ENCODE data around the gene UNCX.
"Not testable (repeated sequence)": the region's sequence is repeated elsewhere in the genome, so short reads cannot be mapped to it uniquely, and the experiment has no call there.

UNCX gene

GRCh38 chr7:1196950-1197349 lies 35.7 kb upstream of the UNCX start:
- no peak overlapping the region for H3K4me3 ChIP-seq (ENCODE audit: control insufficient read depth, low read depth, low read length)
- no peak for DNase-seq (ENCODE audit: low read depth)
- no peak for TF ChIP-seq CTCF (IDR thresholded peaks at IDR 0.05; ENCODE audit: control insufficient read depth, insufficient read depth, low read depth, low read length, missing control alignments)

- DNase-seq (ENCODE audit: low read depth), result peak; percentile 73
- TF ChIP-seq CTCF (IDR thresholded peaks at IDR 0.05; ENCODE audit: control insufficient read depth, insufficient read depth, low read depth, low read length, missing control alignments), result no peak
Observed at GRCh38 chr7:1197997-1198625, 34.6 kb upstream of the UNCX start.

GRCh38 chr7:1200045-1200444 lies 32.6 kb upstream of the UNCX start:
- H3K4me3 ChIP-seq (ENCODE audit: control insufficient read depth, low read depth, low read length), result no peak overlapping the region
- DNase-seq (ENCODE audit: low read depth), result no peak
- TF ChIP-seq CTCF (IDR thresholded peaks at IDR 0.05; ENCODE audit: control insufficient read depth, insufficient read depth, low read depth, low read length, missing control alignments), result no peak

More at GRCh38 chr7:1197997-1198625, 34.6 kb upstream of the UNCX start:
- H3K4me3 ChIP-seq (ENCODE audit: control insufficient read depth, low read depth, low read length), result no peak overlapping the region

- no peak for TF ChIP-seq CTCF (IDR thresholded peaks at IDR 0.05; ENCODE audit: control insufficient read depth, insufficient read depth, low read depth, low read length, missing control alignments)
- DNase-seq (ENCODE audit: low read depth), result no peak
- H3K4me3 ChIP-seq (ENCODE audit: control insufficient read depth, low read depth, low read length), result no peak overlapping the region
Observed at GRCh38 chr7:1201916-1202315, 30.8 kb upstream of the UNCX start.

- not testable (repeated sequence) for H3K4me3 ChIP-seq (ENCODE audit: control insufficient read depth, low read depth, low read length); DNase-seq (ENCODE audit: low read depth)
Observed at GRCh38 chr7:1202914-1203313, 29.8 kb upstream of the UNCX start.

- no peak overlapping the region for H3K4me3 ChIP-seq (ENCODE audit: control insufficient read depth, low read depth, low read length)
- no peak for TF ChIP-seq CTCF (IDR thresholded peaks at IDR 0.05; ENCODE audit: control insufficient read depth, insufficient read depth, low read depth, low read length, missing control alignments)
- no peak for DNase-seq (ENCODE audit: low read depth)
Observed at GRCh38 chr7:1204460-1205140, 28.1 kb upstream of the UNCX start.

GRCh38 chr7:1205742-1206141 lies 26.9 kb upstream of the UNCX start:
- DNase-seq (ENCODE audit: low read depth); H3K4me3 ChIP-seq (ENCODE audit: control insufficient read depth, low read depth, low read length): not testable (repeated sequence)
